ENCODE results near the gene SH2B3. TPM values are rescaled to one million over a fixed set of nuclear protein-coding genes. Genes with fewer than 3 reads are reported as not detected.
A peak's percentile ranks its signal among the peaks of the same experiment; 100 is the strongest.

Gene SH2B3
- total RNA-seq, 1 experiment from 2014 or later: 40.3 TPM

DNA sequence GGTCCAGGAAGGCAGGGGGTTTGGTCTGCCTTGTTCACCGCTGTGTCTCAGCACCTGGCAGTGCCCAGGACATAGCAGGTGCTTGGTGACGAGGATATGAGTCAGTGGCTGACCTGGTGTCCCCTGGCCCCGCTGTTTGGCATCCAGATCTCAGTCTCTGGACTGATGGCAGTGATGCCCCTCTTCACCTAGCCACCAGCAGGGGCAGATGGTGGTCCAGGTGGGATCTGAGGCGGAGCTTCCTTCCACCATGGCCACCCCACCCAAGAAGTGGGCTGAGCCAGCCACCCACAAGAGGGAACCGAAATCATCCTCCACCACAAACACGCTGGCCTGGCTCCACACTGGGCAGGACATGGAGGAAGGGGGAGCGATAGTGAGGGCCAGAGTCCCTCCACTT lies 16.1 kb upstream of the SH2B3 start:
- Mint-ChIP-seq H3K4me1 (no peaks in the 10 kb centered on the region), H3K4me3 (no peak overlapping the region), H3K36me3 (ENCODE audit: insufficient read depth in 1 of 3, low read depth in 3 of 3) (no peaks in the 10 kb centered on the region), H3K27ac (no peak overlapping the region; a peak in 1 of 7 replicates), H3K9me3 (no peaks in the 10 kb centered on the region), H3K27me3 (ENCODE audit: low read depth) (peaks cover 10% of the 10 kb centered on the region)
- H3K23ac ChIP-seq (ENCODE audit: insufficient read length, low read depth, low read length): no peak overlapping the region
- no peak overlapping the region for H2BK15ac ChIP-seq (ENCODE audit: low read depth, low read length)
- no peaks in the 10 kb centered on the region for H4K20me1 ChIP-seq (ENCODE audit: control insufficient read depth, insufficient read depth, insufficient read length)
- no peak overlapping the region for H2BK120ac ChIP-seq (ENCODE audit: low read depth, low read length, poor library complexity, severe bottlenecking)
- H3K79me2 ChIP-seq (ENCODE audit: insufficient read depth, low read length): no peaks in the 10 kb centered on the region
- H3K56ac ChIP-seq (ENCODE audit: insufficient read length, low read depth, low read length): no peak overlapping the region
- H3K27ac ChIP-seq (ENCODE audit: insufficient read length, low read depth, low read length): no peak overlapping the region
- H4K8ac ChIP-seq (replicated peaks; ENCODE audit: insufficient read length, low read depth, low read length): no peak overlapping the region
- DNase-seq: no peak
- H3K14ac ChIP-seq (ENCODE audit: insufficient read depth, low read length): no peak overlapping the region
- no peaks in the 10 kb centered on the region for H3K79me1 ChIP-seq (ENCODE audit: insufficient read depth, low read depth, low read length, poor library complexity, severe bottlenecking)
- no peaks in the 10 kb centered on the region for H3K9me3 ChIP-seq (ENCODE audit: control insufficient read depth, low read depth, low read length)
- no peak overlapping the region for H2BK12ac ChIP-seq (ENCODE audit: insufficient read length, low read depth, low read length)
- H3K4ac ChIP-seq (ENCODE audit: low read depth, low read length): no peak overlapping the region
- H3T11ph ChIP-seq (ENCODE audit: low read length): no peak overlapping the region
- no peaks in the 10 kb centered on the region for H3K4me1 ChIP-seq (ENCODE audit: insufficient read depth, low read length)
- H2BK5ac ChIP-seq (ENCODE audit: insufficient read length, low read length): no peak overlapping the region
- no peak overlapping the region for H3K18ac ChIP-seq (ENCODE audit: insufficient read length, low read depth, low read length)
- no peak overlapping the region for H2BK20ac ChIP-seq (ENCODE audit: low read depth, low read length, poor library complexity, severe bottlenecking)
- H3K4me2 ChIP-seq (ENCODE audit: insufficient read depth, insufficient read length, low read length): no peak overlapping the region
- H2AK5ac ChIP-seq (ENCODE audit: insufficient read length, low read length): no peak overlapping the region
- no peak overlapping the region for H4K5ac ChIP-seq (ENCODE audit: insufficient read length, low read depth, low read length)
- H3K9ac ChIP-seq (ENCODE audit: extremely low read depth, insufficient read length, low read length): no peak overlapping the region
- no CpG with 5 or more reads among the region's 7 CpGs for WGBS (ENCODE audit: extremely low coverage, insufficient read length, low lambda C conversion rate)
- H4K91ac ChIP-seq (ENCODE audit: insufficient read length, low read depth, low read length): no peak overlapping the region
- TF ChIP-seq, protein P1, sequence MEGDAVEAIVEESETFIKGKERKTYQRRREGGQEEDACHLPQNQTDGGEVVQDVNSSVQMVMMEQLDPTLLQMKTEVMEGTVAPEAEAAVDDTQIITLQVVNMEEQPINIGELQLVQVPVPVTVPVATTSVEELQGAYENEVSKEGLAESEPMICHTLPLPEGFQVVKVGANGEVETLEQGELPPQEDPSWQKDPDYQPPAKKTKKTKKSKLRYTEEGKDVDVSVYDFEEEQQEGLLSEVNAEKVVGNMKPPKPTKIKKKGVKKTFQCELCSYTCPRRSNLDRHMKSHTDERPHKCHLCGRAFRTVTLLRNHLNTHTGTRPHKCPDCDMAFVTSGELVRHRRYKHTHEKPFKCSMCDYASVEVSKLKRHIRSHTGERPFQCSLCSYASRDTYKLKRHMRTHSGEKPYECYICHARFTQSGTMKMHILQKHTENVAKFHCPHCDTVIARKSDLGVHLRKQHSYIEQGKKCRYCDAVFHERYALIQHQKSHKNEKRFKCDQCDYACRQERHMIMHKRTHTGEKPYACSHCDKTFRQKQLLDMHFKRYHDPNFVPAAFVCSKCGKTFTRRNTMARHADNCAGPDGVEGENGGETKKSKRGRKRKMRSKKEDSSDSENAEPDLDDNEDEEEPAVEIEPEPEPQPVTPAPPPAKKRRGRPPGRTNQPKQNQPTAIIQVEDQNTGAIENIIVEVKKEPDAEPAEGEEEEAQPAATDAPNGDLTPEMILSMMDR (conservative IDR thresholded peaks at IDR 0.05): 0 out of 3 replicates have a peak, but pooled peaks have one; percentile 15
- no peaks in the 10 kb centered on the region for H3K23me2 ChIP-seq (ENCODE audit: insufficient read length, low read depth, low read length, poor library complexity, severe bottlenecking)
- H3K27me3 ChIP-seq (ENCODE audit: insufficient read depth, low read length): no peaks in the 10 kb centered on the region
- no peak overlapping the region for H2AFZ ChIP-seq (ENCODE audit: low read length)

Data from H9 (cell line).